HG03066 (cell line): ENCODE results near the gene STX2.
"Not testable (repeated sequence)": the region's sequence is repeated elsewhere in the genome, so short reads cannot be mapped to it uniquely, and the experiment has no call there.

Source experiments
- ATAC-seq: cut with Tn5 transposase; IDR thresholded peaks from one replicate; pipeline ENCODE4 v1.9.1; 2021; ENCODE audit warnings: low read depth; ENCODE audit not compliant: unreplicated experiment

Gene STX2

GRCh38 chr12:130838951-130839769, at the start of gene STX2:
Gene STX2 (minus strand): TSS chr12:130839250. CDS start chr12:130839099, 151 bp downstream.
- peak; percentile 78 for ATAC-seq

GRCh38 chr12:130887190-130887589, 48.1 kb upstream of the STX2 start:
- ATAC-seq, result not testable (repeated sequence)

- ATAC-seq, result no peak
These were observed 42.5 kb upstream of the STX2 start for GRCh38 chr12:130881548-130881947.

- ATAC-seq, result no peak
These were observed 42.0 kb upstream of the STX2 start for GRCh38 chr12:130881046-130881445.

GRCh38 chr12:130880411-130880885, 41.4 kb upstream of the STX2 start:
- ATAC-seq, result peak; percentile 52

- ATAC-seq, result peak; percentile 2
These were observed 40.8 kb upstream of the STX2 start for GRCh38 chr12:130879781-130880389.

GRCh38 chr12:130879212-130879686, 40.2 kb upstream of the STX2 start:
- peak; percentile 72 for ATAC-seq

- ATAC-seq, result no peak
These were observed 39.4 kb upstream of the STX2 start for GRCh38 chr12:130878193-130879185.

- no peak for ATAC-seq
These were observed 38.3 kb upstream of the STX2 start for GRCh38 chr12:130877333-130877732.

- ATAC-seq, result no peak
These were observed 37.7 kb upstream of the STX2 start for GRCh38 chr12:130876758-130877157.

- ATAC-seq, result no peak
These were observed 37.2 kb upstream of the STX2 start for GRCh38 chr12:130876297-130876696.

GRCh38 chr12:130875708-130876107, 36.7 kb upstream of the STX2 start:
- ATAC-seq, result not testable (repeated sequence)

- ATAC-seq, result no peak
These were observed 36.1 kb upstream of the STX2 start for GRCh38 chr12:130875193-130875592.

- ATAC-seq, result no peak
These were observed 35.6 kb upstream of the STX2 start for GRCh38 chr12:130874696-130875095.

GRCh38 chr12:130873825-130874224, 34.8 kb upstream of the STX2 start:
- ATAC-seq, result no peak

- no peak for ATAC-seq
These were observed 34.2 kb upstream of the STX2 start for GRCh38 chr12:130873106-130873795.

- peak; percentile 33 for ATAC-seq
These were observed 33.4 kb upstream of the STX2 start for GRCh38 chr12:130872179-130873096.

- ATAC-seq, result peak; percentile 69
These were observed 32.5 kb upstream of the STX2 start, which contains the start of gene RAN for GRCh38 chr12:130871286-130872178. Gene RAN (plus strand): TSS chr12:130872066. CDS start chr12:130872594, 528 bp downstream.
